H1 (cell line): ENCODE results near the gene KIFC1. TPM values are rescaled to one million over a fixed set of nuclear protein-coding genes. Genes with fewer than 3 reads are reported as not detected.

ENCODE experiments used
- CTCF ChIA-PET: fragments of 300-600 bp; sonication (Branson Sonifier 250); formaldehyde crosslinking; loops from one replicate; lab custom pipeline; 2021; ENCODE audit not compliant: partially characterized antibody; lab: Charles Lee
- POLR2A ChIA-PET: fragments of 300-600 bp; sonication (Branson Sonifier 250); formaldehyde crosslinking; loops from one replicate; lab custom pipeline; 2021; ENCODE audit warnings: inconsistent platforms; ENCODE audit not compliant: partially characterized antibody; lab: Charles Lee
- DNase-seq, 2 experiments: peaks; one replicate each; pipeline versions ENCODE4 v3.0.0 to v3.0.0-alpha.2; 2010 to 2022; ENCODE audit warnings: low spot score in 2 of 2, low read depth in 1 of 2, mixed read lengths in 1 of 2
- FAIRE-seq: peaks from 2 replicates; lab custom pipeline; 2011; peaks lifted over from hg19 to GRCh38; lab: Jason Lieb, UNC
- H2AFZ ChIP-seq: 2 replicates; pipeline ENCODE4 v1.8.1; 2012; ENCODE audit warnings: low read length, inconsistent platforms
- H2AK5ac ChIP-seq: 2 replicates; pipeline ENCODE4 v1.6.1; 2013; ENCODE audit warnings: low read depth, low read length
- H2BK120ac ChIP-seq: replicated peaks from 2 replicates; pipeline ENCODE3; 2013; ENCODE audit warnings: low read depth, low read length, inconsistent platforms
- H2BK12ac ChIP-seq: 2 replicates; pipeline ENCODE4 v1.6.1; 2013; ENCODE audit warnings: low read depth, low read length
- H2BK15ac ChIP-seq: 2 replicates; pipeline ENCODE4 v1.6.1; 2013; ENCODE audit warnings: low read length
- H2BK20ac ChIP-seq: 2 replicates; pipeline ENCODE4 v1.6.1; 2013; ENCODE audit warnings: low read length
- H2BK5ac ChIP-seq: 2 replicates; pipeline ENCODE4 v1.6.1; 2013; ENCODE audit warnings: low read depth, low read length
- H3K14ac ChIP-seq: 2 replicates; pipeline ENCODE4 v1.6.1; 2013; ENCODE audit warnings: inconsistent platforms; ENCODE audit not compliant: insufficient read length
- H3K18ac ChIP-seq: 2 replicates; pipeline ENCODE4 v1.6.1; 2013; ENCODE audit warnings: low read length; ENCODE audit errors: extremely low read depth
- H3K23ac ChIP-seq: 2 replicates; pipeline ENCODE4 v1.6.1; 2013; ENCODE audit warnings: inconsistent platforms; ENCODE audit not compliant: insufficient read length
- H3K23me2 ChIP-seq: 2 replicates; pipeline ENCODE4 v1.6.1; 2013; ENCODE audit warnings: low read depth, low read length
- H3K27ac ChIP-seq: 2 replicates; pipeline ENCODE4 v1.6.1; 2011; ENCODE audit warnings: low read depth, low read length, inconsistent platforms
- H3K27me3 ChIP-seq, 4 experiments: replicated peaks in 1 of 4; 1 replicate in 1 of 4; 2 replicates in 3 of 4; pipeline versions ENCODE4 v1.6.1 to v1.8.1; 2011 to 2013; ENCODE audit warnings: low read length in 3 of 4, mild to moderate bottlenecking in 3 of 4, inconsistent platforms in 2 of 4, mixed read lengths in 2 of 4, moderate library complexity in 1 of 4; ENCODE audit not compliant: control insufficient read depth in 3 of 4, insufficient read depth in 3 of 4; ENCODE audit errors: extremely low read depth in 1 of 4
- H3K36me3 ChIP-seq, 4 experiments: 2 replicates each; pipeline versions ENCODE4 v1.6.1 to v1.8.1; 2011 to 2013; ENCODE audit warnings: mild to moderate bottlenecking in 4 of 4, low read length in 3 of 4, moderate library complexity in 2 of 4, control low read depth in 1 of 4, inconsistent platforms in 1 of 4; ENCODE audit not compliant: insufficient read depth in 4 of 4, control insufficient read depth in 2 of 4
- H3K4ac ChIP-seq: replicated peaks from 2 replicates; pipeline ENCODE3; 2013; ENCODE audit warnings: low read length, low read depth, mixed read lengths, inconsistent platforms; ENCODE audit not compliant: insufficient read length
- H3K4me1 ChIP-seq, 4 experiments: replicated peaks in 1 of 4; 1 replicate in 1 of 4; 2 replicates in 3 of 4; pipeline versions ENCODE4 v1.6.1 to v1.8.1; 2011 to 2013; ENCODE audit warnings: low read length in 3 of 4, inconsistent platforms in 2 of 4, mixed read lengths in 1 of 4; ENCODE audit not compliant: insufficient read depth in 4 of 4, control insufficient read depth in 3 of 4
- H3K4me2 ChIP-seq, 2 experiments: 2 replicates each; pipeline versions ENCODE4 v1.6.1 to v1.8.1; 2011 to 2013; ENCODE audit warnings: low read depth in 2 of 2, low read length in 2 of 2, control low read depth in 1 of 2, inconsistent platforms in 1 of 2, mild to moderate bottlenecking in 1 of 2; ENCODE audit not compliant: insufficient read depth in 1 of 2
- H3K4me3 ChIP-seq, 4 experiments: fragments of 200-600, 300-600 bp in 1 of 4; sonication (generic), shearing (Covaris generic), sonication (Bioruptor Twin) in 1 of 4; 2 replicates each; pipeline versions ENCODE4 v1.5.1 to v1.8.1; 2011 to 2016; ENCODE audit warnings: low read length in 4 of 4, low read depth in 3 of 4, control low read depth in 2 of 4, inconsistent platforms in 2 of 4, mild to moderate bottlenecking in 2 of 4, mixed read lengths in 1 of 4, moderate library complexity in 1 of 4; ENCODE audit not compliant: insufficient read depth in 2 of 4; ENCODE audit errors: extremely low read depth in 1 of 4
- H3K56ac ChIP-seq: replicated peaks from 2 replicates; pipeline ENCODE3; 2013; ENCODE audit warnings: low read depth, mild to moderate bottlenecking, mixed read lengths, low read length, inconsistent platforms; ENCODE audit not compliant: insufficient read length
- H3K79me1 ChIP-seq: 2 replicates; pipeline ENCODE4 v1.6.1; 2013; ENCODE audit warnings: low read depth, low read length, control low read depth
- H3K79me2 ChIP-seq, 2 experiments: 2 replicates each; pipeline versions ENCODE4 v1.6.1 to v1.8.1; 2012 to 2013; ENCODE audit warnings: low read length in 2 of 2, mild to moderate bottlenecking in 2 of 2, inconsistent platforms in 1 of 2; ENCODE audit not compliant: insufficient read depth in 2 of 2, control insufficient read depth in 1 of 2
- H3K9ac ChIP-seq, 4 experiments: replicated peaks in 1 of 4; 1 replicate in 1 of 4; 2 replicates in 3 of 4; pipeline versions ENCODE4 v1.6.1 to v1.8.1; 2011 to 2013; ENCODE audit warnings: low read depth in 3 of 4, low read length in 3 of 4, control low read depth in 2 of 4, mild to moderate bottlenecking in 2 of 4, moderate library complexity in 2 of 4, inconsistent platforms in 1 of 4; ENCODE audit errors: extremely low read depth in 1 of 4
- H3K9me3 ChIP-seq, 2 experiments: 2 replicates each; pipeline versions ENCODE4 v1.6.1 to v1.8.1; 2012 to 2013; ENCODE audit warnings: mild to moderate bottlenecking in 2 of 2, moderate library complexity in 2 of 2, control low read depth in 1 of 2, inconsistent platforms in 1 of 2, low read depth in 1 of 2, low read length in 1 of 2, mixed read lengths in 1 of 2; ENCODE audit not compliant: insufficient read depth in 2 of 2
- H4K20me1 ChIP-seq, 2 experiments: replicated peaks in 1 of 2; 2 replicates each; pipeline versions ENCODE3 to v1.8.1; 2011 to 2013; ENCODE audit warnings: inconsistent platforms in 2 of 2, low read length in 2 of 2, mild to moderate bottlenecking in 1 of 2; ENCODE audit not compliant: insufficient read depth in 2 of 2, control insufficient read depth in 1 of 2
- H4K5ac ChIP-seq: 2 replicates; pipeline ENCODE4 v1.6.1; 2013; ENCODE audit warnings: low read length, low read depth, mixed read lengths, inconsistent platforms; ENCODE audit not compliant: insufficient read length
- H4K8ac ChIP-seq: 2 replicates; pipeline ENCODE4 v1.8.0; 2013; ENCODE audit warnings: mild to moderate bottlenecking, moderate library complexity, low read length, inconsistent platforms; ENCODE audit not compliant: insufficient read depth; ENCODE audit errors: extremely low read depth
- H4K91ac ChIP-seq: replicated peaks from 2 replicates; pipeline ENCODE3; 2013; ENCODE audit warnings: low read length, mixed read lengths, inconsistent platforms; ENCODE audit not compliant: insufficient read length
- JUND ChIP-seq: IDR thresholded peaks from 2 replicates; pipeline ENCODE4 v1.6.1; 2011; ENCODE audit warnings: mild to moderate bottlenecking, improper control_type of control experiment, low read length
- YY1 ChIP-seq: IDR thresholded peaks from 2 replicates; pipeline ENCODE4 v1.6.1; 2011; ENCODE audit warnings: low read depth, mild to moderate bottlenecking, low read length
- WGBS, 2 experiments: shearing (Covaris generic) in 1 of 2; methylation state at CpG; one replicate each; pipeline versions ENCODE4 v1.1.6 to v1.1.7; 2013 to 2015; ENCODE audit warnings: low lambda C conversion rate in 2 of 2, mixed read lengths in 2 of 2, inconsistent platforms in 1 of 2, low coverage in 1 of 2, missing lambda C conversion rate in 1 of 2; ENCODE audit not compliant: insufficient replicate concordance in 2 of 2, insufficient coverage in 1 of 2, insufficient read length in 1 of 2; ENCODE audit errors: extremely low coverage in 1 of 2, missing lambda C conversion rate in 1 of 2; 5-methylcytosine and 5-hydroxymethylcytosine counted together
- polyA plus RNA-seq, 7 experiments: library from polyadenylated mRNA; depleted of rRNA in 3 of 7; stranded (reverse) in 5 of 7; unstranded in 2 of 7; fragments of >200 nt in 5 of 7; fragments of 200-250 nt in 2 of 7; gene quantifications; 1 replicate in 5 of 7; 2 replicates in 1 of 7; 4 replicates in 1 of 7; pipeline versions ENCODE4 v1.2.1 to v1.2.3, GENCODE V29; 2011 to 2013; ENCODE audit warnings: missing spikeins in 2 of 7, mixed read lengths in 2 of 7
- total RNA-seq: library from RNA; stranded (reverse); fragmentation: NEBNext Ultra II Directional; extraction: Animal tissue kit (Norgen Biotek cat#: 25700); gene quantifications from 2 replicates; pipeline ENCODE4 v1.2.1, GENCODE V29; 2021

Gene KIFC1
- total and polyA plus RNA-seq, 2 of the 8 experiments (the other 6 are each of a cell fraction or from before 2014, with no cell fraction given): 46.6 to 64.3 TPM

GRCh38 chr6:33437666-33438065, 46.0 kb downstream of the KIFC1 start:
- peaks cover 0 to 35% of the 10 kb centered on the region in 2 experiments; a peak in 2 of 4 replicates for H3K79me2 ChIP-seq
- POLR2A ChIA-PET: interaction anchor here (1.2 to 14.8 kb wide), 2 partner anchors 14 to 19 kb away, joined by 4 to 381 read pairs; partner anchors contain the start of gene ZBTB9
- 95% methylated on average over 18 of the region's 18 CpGs; no CpG with 5 or more reads in 1 of the 2 experiments for WGBS, 2 experiments

More at GRCh38 chr6:33437666-33438065, 46.0 kb downstream of the KIFC1 start:
- CTCF ChIA-PET: interaction anchor here (1.9 kb wide), 1 partner anchor 8 kb away, joined by 6 read pairs; no protein-coding TSS in a partner anchor
- Histone ChIP-seq H3K4me2 (no peak overlapping the region), H2BK15ac (no peak overlapping the region), H3K9ac (no peak overlapping the region), H3K23me2 (peaks cover 7% of the 10 kb centered on the region), H3K27ac (no peak overlapping the region), H3K14ac (no peak overlapping the region), H2BK5ac (no peak overlapping the region), H3K4me3 (no peak overlapping the region), H3K79me1 (peaks cover 3% of the 10 kb centered on the region; the same call in 1 of the 2 replicates), H3K4me1 (peaks cover 0 to 9% (median 7%) of the 10 kb centered on the region in 4 experiments; a peak in 6 of 7 replicates), H4K20me1 (peaks cover 4 to 26% of the 10 kb centered on the region in 2 experiments), H2AK5ac (no peak overlapping the region), H3K9me3 (no peaks in the 10 kb centered on the region; a peak in 1 of 4 replicates), H3K27me3 (no peaks in the 10 kb centered on the region), H2BK20ac (no peak overlapping the region), H2AFZ (no peak overlapping the region), H2BK12ac (no peak overlapping the region), H3K18ac (no peak overlapping the region), H3K36me3 (peaks cover 45 to 75% (median 66%) of the 10 kb centered on the region in 4 experiments), H4K5ac (no peak overlapping the region), H4K8ac (no peak overlapping the region), H4K91ac (no peak overlapping the region), H3K56ac (no peak overlapping the region), H3K4ac (no peak overlapping the region), H2BK120ac (no peak overlapping the region), H3K23ac (no peak overlapping the region)
- no peak for DNase-seq
- TF ChIP-seq YY1 (no peak), JUND (no peak)
- FAIRE-seq: no peak
